Stimulated activated CD4-positive, alpha-beta T cell treated with anti-CD3 and anti-CD28 coated beads, Interleukin-2, amount 100 ng/mL, for 4 hours (primary cell): ENCODE results near the gene SNRPA.
A peak's percentile ranks its signal among the peaks of the same experiment; 100 is the strongest.
"Not testable (repeated sequence)": the region's sequence is repeated elsewhere in the genome, so short reads cannot be mapped to it uniquely, and the experiment has no call there.

Experiments used
- DNase-seq: peaks from one replicate; pipeline ENCODE4 v3.0.0-alpha.2; 2020; ENCODE audit warnings: low read depth

Gene SNRPA

GRCh38 chr19:40802300-40803169 lies 51.5 kb downstream of the SNRPA start:
- no peak for DNase-seq

DNA sequence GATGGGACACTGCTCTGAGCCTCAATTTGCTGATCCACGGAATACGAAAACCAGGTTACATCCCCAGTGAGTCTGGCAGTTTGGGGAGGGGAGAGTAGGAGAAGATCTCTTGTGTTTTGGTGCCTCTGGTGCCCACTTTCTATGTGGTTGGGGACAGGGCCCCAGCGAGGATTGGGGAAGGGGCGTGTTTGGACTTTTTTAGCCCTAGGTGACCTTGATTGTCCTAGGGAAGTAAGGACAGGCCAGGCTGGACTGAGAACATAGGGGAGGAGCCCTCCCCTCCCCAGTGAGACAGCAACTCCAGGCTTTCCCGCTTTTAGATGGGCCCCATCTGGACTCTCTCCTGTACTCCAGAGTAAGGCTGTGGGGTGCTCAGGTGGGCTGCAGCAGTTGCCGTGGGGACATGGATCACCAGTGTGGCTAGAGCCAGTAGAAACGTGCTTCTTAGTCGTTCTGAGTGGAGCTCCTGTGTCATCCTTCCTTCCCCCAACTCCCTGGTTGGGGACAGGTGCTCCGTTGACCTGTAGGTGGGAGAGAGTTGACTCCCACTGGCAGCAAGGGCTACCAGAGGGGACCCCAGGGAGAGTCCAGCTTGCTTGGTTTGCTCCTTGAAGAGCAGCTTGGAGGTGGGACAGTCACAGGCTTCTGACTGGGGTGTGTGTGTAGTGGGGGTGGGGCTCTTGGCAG lies 52.3 kb downstream of the SNRPA start:
- DNase-seq, result no peak

- peak; percentile 40 for DNase-seq
Measured at GRCh38 chr19:40803857-40804782, 53.1 kb downstream of the SNRPA start.

DNA sequence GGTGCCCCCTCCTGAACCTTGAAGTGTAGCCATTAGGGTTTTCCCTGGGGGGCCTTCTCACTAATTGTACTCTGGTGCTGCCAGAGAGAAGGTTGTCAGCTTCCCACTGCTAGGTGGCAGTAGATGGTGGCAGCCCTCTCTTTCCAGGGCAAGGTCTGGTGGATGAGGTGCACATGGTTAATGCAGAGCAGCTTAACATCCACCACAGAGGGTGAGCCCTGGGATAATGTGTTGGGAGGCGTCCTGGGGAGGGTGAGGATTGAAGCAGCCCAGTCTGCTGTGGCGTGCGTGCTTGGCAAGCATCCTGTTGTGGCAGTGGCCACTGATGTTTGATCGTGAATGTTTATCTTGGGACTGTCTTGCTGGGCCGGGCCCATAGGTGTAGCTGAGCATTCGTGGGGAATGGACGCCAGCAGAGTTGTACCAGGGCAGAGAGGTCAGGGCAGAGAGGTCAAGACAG lies 53.8 kb downstream of the SNRPA start:
- no peak for DNase-seq

DNA sequence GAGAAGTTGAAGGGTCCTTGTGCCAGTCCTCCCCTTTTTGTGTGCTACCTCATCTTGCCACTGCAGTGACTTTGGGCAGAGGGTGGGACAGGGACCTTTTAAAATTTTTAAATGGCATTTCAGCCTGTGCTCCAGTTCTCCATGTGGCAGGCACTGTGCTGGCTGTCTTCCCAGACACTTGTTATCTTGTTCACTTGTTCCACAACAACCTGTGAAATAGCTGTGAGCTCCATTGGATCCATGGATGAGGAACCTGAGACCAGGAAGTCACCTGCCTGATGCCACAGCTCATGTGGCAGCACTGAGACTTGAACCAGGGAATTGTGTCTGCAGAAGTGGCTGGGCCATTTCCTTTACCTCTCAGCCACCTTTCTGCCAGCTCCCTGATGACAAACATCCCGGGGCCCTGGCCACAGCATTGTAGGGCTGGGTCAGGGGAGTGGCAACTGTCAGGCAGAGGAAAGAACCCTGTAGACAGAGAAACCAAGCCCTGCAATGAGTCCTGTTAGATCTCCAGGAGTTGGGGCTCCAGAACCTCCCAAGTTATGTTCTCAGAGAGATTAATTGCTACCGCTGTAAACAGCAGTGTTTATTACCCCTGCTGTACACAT lies 54.4 kb downstream of the SNRPA start:
- DNase-seq, result no peak

- peak; percentile 68 for DNase-seq
Measured at GRCh38 chr19:40806423-40807146, 55.6 kb downstream of the SNRPA start.

DNA sequence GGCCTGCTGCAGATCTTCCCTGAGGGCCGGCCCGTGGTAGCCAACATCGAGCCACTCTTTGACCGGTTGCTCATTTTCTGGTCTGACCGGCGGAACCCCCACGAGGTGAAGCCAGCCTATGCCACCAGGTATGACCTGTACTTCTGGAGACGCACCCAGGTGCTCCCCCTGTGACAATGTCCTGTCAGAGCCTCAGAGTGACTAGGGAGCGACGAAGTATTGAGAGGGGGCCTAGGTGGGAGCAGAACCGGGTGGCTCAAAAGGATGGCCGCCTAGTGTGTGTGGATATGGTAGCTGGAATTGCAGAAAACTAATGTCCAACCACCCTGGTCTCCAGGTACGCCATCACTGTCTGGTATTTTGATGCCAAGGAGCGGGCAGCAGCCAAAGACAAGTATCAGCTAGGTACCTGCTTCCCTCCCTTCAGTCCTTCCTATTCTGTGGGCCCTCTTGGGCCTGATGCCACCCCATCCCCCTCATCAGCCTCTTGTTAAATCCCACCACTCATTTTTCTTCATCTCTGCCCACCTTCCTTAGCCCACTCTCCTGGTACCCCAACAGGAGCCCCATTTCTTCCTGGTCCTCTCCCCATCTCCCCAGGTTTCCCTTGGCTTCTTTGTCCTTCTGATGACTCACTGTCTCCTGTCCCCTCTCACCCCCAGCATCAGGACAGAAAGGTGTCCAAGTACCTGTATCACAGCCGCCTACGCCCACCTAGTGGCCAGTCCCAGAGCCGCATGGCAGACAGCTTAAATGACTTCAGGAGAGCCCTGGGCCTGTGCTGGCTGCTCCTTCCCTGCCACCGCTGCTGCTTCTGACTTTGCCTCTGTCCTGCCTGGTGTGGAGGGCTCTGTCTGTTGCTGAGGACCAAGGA lies 56.4 kb downstream of the SNRPA start:
- DNase-seq, result no peak

DNA sequence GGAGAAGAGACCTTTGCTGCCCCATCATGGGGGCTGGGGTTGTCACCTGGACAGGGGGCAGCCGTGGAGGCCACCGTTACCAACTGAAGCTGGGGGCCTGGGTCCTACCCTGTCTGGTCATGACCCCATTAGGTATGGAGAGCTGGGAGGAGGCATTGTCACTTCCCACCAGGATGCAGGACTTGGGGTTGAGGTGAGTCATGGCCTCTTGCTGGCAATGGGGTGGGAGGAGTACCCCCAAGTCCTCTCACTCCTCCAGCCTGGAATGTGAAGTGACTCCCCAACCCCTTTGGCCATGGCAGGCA lies 57.0 kb downstream of the SNRPA start:
- no peak for DNase-seq

GRCh38 chr19:40808497-40808896 lies 57.5 kb downstream of the SNRPA start:
- no peak for DNase-seq

- DNase-seq, result no peak
Measured at GRCh38 chr19:40809358-40810086, 58.5 kb downstream of the SNRPA start.

- DNase-seq, result no peak
Measured at GRCh38 chr19:40810160-40810559, 59.2 kb downstream of the SNRPA start.

GRCh38 chr19:40810649-40811408 lies 59.8 kb downstream of the SNRPA start:
- DNase-seq, result not testable (repeated sequence)

GRCh38 chr19:40811478-40812341 lies 60.7 kb downstream of the SNRPA start:
- DNase-seq, result peak; percentile 34

GRCh38 chr19:40812571-40812970 lies 61.6 kb downstream of the SNRPA start:
- DNase-seq, result not testable (repeated sequence)

- no peak for DNase-seq
Measured at GRCh38 chr19:40813182-40813581, 62.2 kb downstream of the SNRPA start.
